Prostate gland (tissue), 2 donors: ENCODE data around the gene DUSP19. TPM values are rescaled to one million over a fixed set of nuclear protein-coding genes. Genes with fewer than 3 reads are reported as not detected.

ENCODE experiments used
- DNase-seq: peaks from one replicate; pipeline ENCODE4 v3.0.0-alpha.2; 2019; ENCODE audit warnings: low spot score
- H3K27ac ChIP-seq, 2 donors: fragments of 200-600 bp; sonication (generic); 2 replicates each; pipeline ENCODE4 v1.5.1; 2017 to 2019
- H3K27me3 ChIP-seq: fragments of 200-600 bp; sonication (generic); replicated peaks from 2 replicates; pipeline ENCODE4 v1.5.1; 2019; ENCODE audit not compliant: insufficient read depth
- H3K36me3 ChIP-seq, 2 donors: fragments of 200-600 bp; sonication (generic); 1 replicate in 1 of 2; 2 replicates in 1 of 2; pipeline versions ENCODE4 v1.5.1 to v1.8.1; 2017 to 2019
- H3K4me1 ChIP-seq: fragments of 200-600 bp; sonication (generic); replicated peaks from 2 replicates; pipeline ENCODE4 v1.5.1; 2019
- H3K4me3 ChIP-seq, 2 donors: fragments of 200-600 bp; sonication (generic); 2 replicates each; pipeline ENCODE4 v1.5.1; 2017 to 2019
- H3K9me3 ChIP-seq: fragments of 200-600 bp; sonication (generic); 2 replicates; pipeline ENCODE4 v1.5.1; 2017
- POLR2A ChIP-seq: fragments of 450-650 bp; IDR thresholded peaks from one replicate; pipeline ENCODE4 v1.6.1; 2016; ENCODE audit warnings: antibody characterized with exemption, mild to moderate bottlenecking
- POLR2AphosphoS5 ChIP-seq: sonication (generic); formaldehyde crosslinking; IDR thresholded peaks from one replicate; pipeline ENCODE4 v1.6.1; 2017; ENCODE audit warnings: antibody characterized with exemption
- WGBS: methylation state at CpG from one replicate; pipeline ENCODE4 v1.1.5; 2018; 5-methylcytosine and 5-hydroxymethylcytosine counted together
- intact Hi-C: fragments of 100-400 bp; cut with DNase I; formaldehyde crosslinking; loops from one replicate; pipeline ENCODE4 v1.14.2; 2022
- total RNA-seq, 2 donors: library from RNA; depleted of rRNA; stranded (reverse); fragments of >200 nt; gene quantifications; one replicate each; pipeline ENCODE4 v1.1.0, GENCODE V29; 2016
- TF ChIP-seq, protein P1 (sequence below), 4 experiments: fragments of 200-600 bp in 2 of 4; fragments of 450-650 bp in 2 of 4; sonication (generic) in 2 of 4; IDR thresholded peaks; 1 replicate in 3 of 4; 2 replicates in 1 of 4; pipeline ENCODE4 v1.5.1; 2016 to 2019; ENCODE audit warnings: antibody characterized with exemption in 4 of 4, mild to moderate bottlenecking in 2 of 4, moderate library complexity in 2 of 4

DUSP19 gene
- total RNA-seq, 2 donors from 2014 or later, result 2.1 to 2.5 TPM

GRCh38 chr2:183035298-183035953, 43.1 kb upstream of the DUSP19 start:
- WGBS, result 47% methylated on average over 2 of the region's 2 CpGs
- Histone ChIP-seq H3K4me3 (no peak overlapping the region), H3K9me3 (no peaks in the 10 kb centered on the region), H3K36me3 (no peaks in the 10 kb centered on the region), H3K27ac (peak overlapping the region in 1 of 2 donors; percentile 99), H3K27me3 (no peaks in the 10 kb centered on the region), H3K4me1 (peaks cover 9% of the 10 kb centered on the region)
- no peak for DNase-seq
- no peak for TF ChIP-seq POLR2AphosphoS5
- TF ChIP-seq POLR2A, result no peak
- TF ChIP-seq, protein P1, sequence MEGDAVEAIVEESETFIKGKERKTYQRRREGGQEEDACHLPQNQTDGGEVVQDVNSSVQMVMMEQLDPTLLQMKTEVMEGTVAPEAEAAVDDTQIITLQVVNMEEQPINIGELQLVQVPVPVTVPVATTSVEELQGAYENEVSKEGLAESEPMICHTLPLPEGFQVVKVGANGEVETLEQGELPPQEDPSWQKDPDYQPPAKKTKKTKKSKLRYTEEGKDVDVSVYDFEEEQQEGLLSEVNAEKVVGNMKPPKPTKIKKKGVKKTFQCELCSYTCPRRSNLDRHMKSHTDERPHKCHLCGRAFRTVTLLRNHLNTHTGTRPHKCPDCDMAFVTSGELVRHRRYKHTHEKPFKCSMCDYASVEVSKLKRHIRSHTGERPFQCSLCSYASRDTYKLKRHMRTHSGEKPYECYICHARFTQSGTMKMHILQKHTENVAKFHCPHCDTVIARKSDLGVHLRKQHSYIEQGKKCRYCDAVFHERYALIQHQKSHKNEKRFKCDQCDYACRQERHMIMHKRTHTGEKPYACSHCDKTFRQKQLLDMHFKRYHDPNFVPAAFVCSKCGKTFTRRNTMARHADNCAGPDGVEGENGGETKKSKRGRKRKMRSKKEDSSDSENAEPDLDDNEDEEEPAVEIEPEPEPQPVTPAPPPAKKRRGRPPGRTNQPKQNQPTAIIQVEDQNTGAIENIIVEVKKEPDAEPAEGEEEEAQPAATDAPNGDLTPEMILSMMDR (IDR thresholded peaks at IDR 0.05), result no peak
- intact Hi-C loops, result loop anchor here (5.0 kb wide), 1 partner anchor 42 kb away; the partner anchor contains the start of gene DUSP19

DNA sequence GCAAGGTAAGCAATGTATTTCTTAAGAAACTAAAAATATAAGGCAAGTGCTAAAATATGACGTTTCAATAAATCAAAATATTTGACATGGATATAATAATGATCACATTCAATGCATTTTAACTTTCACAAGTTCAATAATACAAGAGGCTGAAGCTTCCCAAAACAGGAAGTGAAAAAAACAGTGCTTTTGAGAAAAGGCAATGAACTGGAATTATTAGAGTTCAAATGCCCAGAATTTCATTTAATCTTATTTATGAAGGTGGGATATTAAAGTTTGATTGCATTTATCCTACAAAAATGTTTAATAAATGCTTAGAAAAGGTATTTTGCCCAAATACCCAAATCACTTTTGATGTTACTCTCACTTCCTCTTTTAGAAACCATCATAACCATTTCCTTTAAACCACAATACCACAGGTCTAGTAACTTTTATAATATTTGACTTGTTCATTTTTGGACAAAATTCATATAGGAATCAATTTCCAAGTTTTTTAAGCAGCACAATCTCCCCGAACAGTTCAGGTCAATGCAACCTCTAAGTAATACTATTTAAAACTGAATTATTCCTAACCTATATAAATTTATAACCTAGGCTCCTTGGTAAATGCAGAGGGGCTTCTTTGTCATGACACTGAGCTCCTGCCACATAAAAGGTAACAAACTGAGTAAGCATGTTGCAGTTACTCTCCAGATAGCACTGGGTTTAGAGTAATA, 42.4 kb upstream of the DUSP19 start:
- peaks cover 9% of the 10 kb centered on the region for H3K4me1 ChIP-seq
- WGBS, result 36% methylated on average over 2 of the region's 2 CpGs
- intact Hi-C loops, result loop anchor here (5.0 kb wide), 1 partner anchor 41 kb away; the partner anchor contains the start of gene DUSP19
- peak overlapping the region in 1 of 2 donors; percentile 94 for H3K4me3 ChIP-seq
- no peaks in the 10 kb centered on the region for H3K27me3 ChIP-seq
- DNase-seq, result no peak
- no peaks in the 10 kb centered on the region for H3K36me3 ChIP-seq
- TF ChIP-seq POLR2AphosphoS5 (no peak), POLR2A (no peak)
- H3K9me3 ChIP-seq, result no peaks in the 10 kb centered on the region
- peak overlapping the region in 1 of 2 donors; percentile 99 for H3K27ac ChIP-seq

GRCh38 chr2:183037074-183037552, 41.4 kb upstream of the DUSP19 start:
- TF ChIP-seq, protein P1 (IDR thresholded peaks at IDR 0.05), result no peak
- TF ChIP-seq POLR2AphosphoS5 (peak; percentile 18), POLR2A (no peak)
- no peaks in the 10 kb centered on the region for H3K9me3 ChIP-seq
- H3K27ac ChIP-seq, result peak overlapping the region; percentile 98 to 99
- no peaks in the 10 kb centered on the region for H3K36me3 ChIP-seq
- peak overlapping the region; percentile 88 to 94 for H3K4me3 ChIP-seq
- 1% methylated on average over 4 of the region's 4 CpGs for whole genome bisulfite sequencing
- no peak for DNase-seq
- no peaks in the 10 kb centered on the region for H3K27me3 ChIP-seq
- peaks cover 2% of the 10 kb centered on the region for H3K4me1 ChIP-seq
- intact Hi-C loops, result loop anchor here (5.0 kb wide), 1 partner anchor 40 kb away; the partner anchor contains the start of gene DUSP19

DNA sequence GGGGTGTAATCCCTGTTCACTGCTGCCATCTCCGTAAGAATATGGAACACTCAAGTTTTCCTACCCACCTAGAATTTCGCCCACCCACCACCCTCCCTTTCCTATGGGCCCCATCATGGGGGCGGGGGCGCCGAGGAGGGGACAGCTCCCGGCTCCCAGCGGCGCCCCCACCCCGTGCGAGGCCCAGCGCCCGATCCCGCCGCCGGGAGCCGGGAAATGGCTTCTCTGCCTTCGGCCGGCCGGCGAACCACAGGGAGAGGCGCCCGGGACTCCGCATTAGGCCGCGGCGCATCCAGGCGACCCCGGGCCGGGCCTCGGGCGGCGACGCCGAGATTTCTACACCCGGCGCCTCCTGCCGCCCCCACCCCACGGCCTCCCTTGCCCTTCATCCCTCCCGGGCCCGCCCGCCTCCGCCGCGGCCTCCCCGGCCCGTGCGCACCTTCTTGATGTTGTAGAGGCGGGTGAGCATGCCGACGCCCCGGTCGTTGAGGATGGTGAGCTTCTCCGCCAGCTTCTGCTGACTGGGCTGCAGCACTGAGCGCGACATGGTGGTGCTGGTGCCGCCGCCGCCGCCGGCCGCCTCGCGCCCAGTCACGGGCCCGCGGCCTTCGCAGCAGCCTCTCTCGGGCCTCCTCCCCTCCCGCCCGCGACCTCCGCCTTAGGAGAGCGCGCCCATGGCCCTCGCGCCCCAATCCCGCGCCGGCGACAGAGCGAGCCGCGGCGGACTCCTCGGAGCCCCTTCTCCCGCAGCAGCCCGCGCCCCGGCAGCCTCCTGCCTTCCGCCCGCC, 40.8 kb upstream of the DUSP19 start:
- under 1% methylated on average over 55 of the region's 91 CpGs for WGBS
- peak; percentile 37 for DNase-seq

More for the DNA sequence above, 40.8 kb upstream of the DUSP19 start:
- Histone ChIP-seq H3K27ac (peak overlapping the region; percentile 98 to 99), H3K4me1 (no peaks in the 10 kb centered on the region), H3K9me3 (no peaks in the 10 kb centered on the region), H3K27me3 (no peaks in the 10 kb centered on the region), H3K36me3 (no peaks in the 10 kb centered on the region), H3K4me3 (peak overlapping the region; percentile 88 to 94)
- peak; percentile 2 for TF ChIP-seq POLR2AphosphoS5
- TF ChIP-seq, protein P1 (IDR thresholded peaks at IDR 0.05), result no peak
- intact Hi-C loops, result loop anchor here (5.0 kb wide), 1 partner anchor 40 kb away; the partner anchor contains the start of gene DUSP19
